ENCODE measurements around the gene MMP14. TPM values are rescaled to one million over a fixed set of nuclear protein-coding genes. Genes with fewer than 3 reads are reported as not detected.
"Not testable (repeated sequence)": the region's sequence is repeated elsewhere in the genome, so short reads cannot be mapped to it uniquely, and the experiment has no call there.

Gene MMP14
- polyA plus RNA-seq, 4 donors: 137 to 349 (median 150) TPM

- no peak for DNase-seq (ENCODE audit: low read depth in 4 of 4, low spot score in 3 of 4)
Measured at GRCh38 chr14:22813145-22813544, 23.2 kb upstream of the MMP14 start.

- no peak for DNase-seq (ENCODE audit: low read depth in 4 of 4, low spot score in 3 of 4)
Measured at GRCh38 chr14:22814373-22814772, 22.0 kb upstream of the MMP14 start.

DNA sequence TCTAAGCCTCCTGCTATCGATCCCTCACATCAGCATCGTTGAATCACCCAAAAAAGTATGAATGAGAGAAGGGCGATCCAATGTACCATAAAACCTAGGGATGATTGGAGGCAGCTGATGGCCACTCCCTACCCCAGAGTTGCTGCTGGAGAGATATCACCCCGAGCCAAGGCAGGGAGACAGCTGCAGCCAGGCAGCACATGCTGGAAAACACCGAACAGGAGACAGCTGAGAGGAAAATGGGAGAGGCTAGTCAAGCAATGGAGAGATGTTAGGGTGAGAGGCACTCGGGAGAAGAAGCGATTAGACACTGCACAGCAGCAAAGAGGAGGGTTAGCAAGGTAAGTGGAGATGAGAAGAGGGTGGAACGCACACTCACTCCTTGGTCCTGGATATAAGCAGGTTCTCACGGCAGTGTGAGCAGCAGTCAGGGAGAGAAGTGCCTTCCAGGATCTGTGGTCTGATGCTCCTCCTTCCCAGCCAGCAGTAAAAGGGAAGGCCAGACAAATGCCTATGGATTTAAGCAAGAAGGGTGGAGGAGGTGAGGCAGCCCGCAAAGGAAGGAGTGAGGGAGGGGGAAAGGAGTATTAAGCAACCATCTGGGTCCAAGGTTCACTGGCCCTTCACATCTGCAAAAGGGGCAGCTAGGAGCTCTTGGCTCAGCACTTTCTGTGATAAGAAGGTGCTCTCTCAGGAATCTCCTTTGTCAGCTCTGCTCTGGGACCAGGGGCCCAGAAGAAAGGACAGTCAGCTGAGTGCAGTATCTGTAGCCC is 21.3 kb upstream of the MMP14 start, which contains the start of gene SLC7A7:
Gene SLC7A7 (minus strand): TSS at position 495 of the 773 bp plus-strand sequence. CDS start 2,037 bp downstream, outside the sequence.
- DNase-seq (ENCODE audit: low read depth in 4 of 4, low spot score in 3 of 4): no peak

DNA sequence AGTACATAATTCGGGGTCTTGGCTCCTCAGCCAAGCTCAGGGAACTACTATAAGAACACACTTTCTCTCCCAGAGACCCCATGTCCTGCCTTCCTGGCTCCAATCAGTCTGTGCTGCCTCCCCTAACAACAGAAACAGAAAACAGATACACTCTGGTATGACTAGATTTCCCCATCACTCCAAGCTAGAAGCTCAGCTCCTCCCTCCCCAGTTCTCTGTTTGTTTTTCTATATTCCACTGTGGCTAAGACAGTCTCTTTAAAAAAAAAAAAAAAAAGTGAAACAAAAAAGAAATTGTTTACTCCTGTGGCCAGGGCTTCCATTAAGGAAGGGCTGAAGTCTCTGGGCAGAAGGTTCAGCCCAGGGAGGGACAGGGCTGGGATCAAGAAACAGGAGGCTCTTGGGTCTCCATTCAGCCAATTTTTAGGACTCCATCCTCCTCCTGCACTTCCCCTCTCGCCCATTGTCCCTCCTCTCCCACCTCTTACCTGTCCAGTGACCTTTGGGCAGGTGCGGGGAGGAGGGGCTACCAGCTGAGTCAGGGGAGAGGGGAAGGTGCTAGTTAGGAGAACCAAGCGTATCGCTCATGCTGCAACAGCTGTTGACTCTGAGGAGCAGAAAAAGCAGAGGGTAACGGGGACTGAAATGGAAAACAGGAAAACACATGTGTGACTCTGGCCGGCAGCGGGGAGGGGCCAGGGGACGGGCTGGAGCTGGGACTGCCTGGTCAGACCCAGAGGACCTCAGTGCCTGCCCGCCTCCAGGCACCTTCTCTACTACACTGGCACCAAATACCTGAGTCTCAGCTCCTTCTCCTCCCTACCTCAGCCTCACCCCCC is 17.0 kb upstream of the MMP14 start:
- DNase-seq (ENCODE audit: low read depth in 4 of 4, low spot score in 3 of 4): no peak

DNA sequence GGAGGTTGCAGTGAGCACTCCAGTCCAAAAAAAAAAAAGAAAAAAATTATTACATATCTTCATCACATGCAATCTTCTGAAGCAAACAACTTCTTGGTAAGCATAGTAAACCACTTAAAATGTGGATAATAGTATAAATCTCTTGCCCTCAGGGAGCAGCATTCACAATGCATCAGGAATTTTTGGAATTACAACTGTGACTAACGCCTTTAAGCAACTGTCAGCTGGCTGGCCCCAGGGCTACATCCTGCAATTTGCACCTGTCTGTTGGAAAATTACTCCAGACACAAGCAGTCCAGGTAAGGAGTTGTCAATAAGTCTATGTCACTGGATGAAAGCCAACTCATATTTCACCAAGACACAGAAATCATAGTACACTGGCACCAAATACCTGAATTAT is 15.7 kb upstream of the MMP14 start:
- no peak for DNase-seq (ENCODE audit: low read depth in 4 of 4, low spot score in 3 of 4)

DNA sequence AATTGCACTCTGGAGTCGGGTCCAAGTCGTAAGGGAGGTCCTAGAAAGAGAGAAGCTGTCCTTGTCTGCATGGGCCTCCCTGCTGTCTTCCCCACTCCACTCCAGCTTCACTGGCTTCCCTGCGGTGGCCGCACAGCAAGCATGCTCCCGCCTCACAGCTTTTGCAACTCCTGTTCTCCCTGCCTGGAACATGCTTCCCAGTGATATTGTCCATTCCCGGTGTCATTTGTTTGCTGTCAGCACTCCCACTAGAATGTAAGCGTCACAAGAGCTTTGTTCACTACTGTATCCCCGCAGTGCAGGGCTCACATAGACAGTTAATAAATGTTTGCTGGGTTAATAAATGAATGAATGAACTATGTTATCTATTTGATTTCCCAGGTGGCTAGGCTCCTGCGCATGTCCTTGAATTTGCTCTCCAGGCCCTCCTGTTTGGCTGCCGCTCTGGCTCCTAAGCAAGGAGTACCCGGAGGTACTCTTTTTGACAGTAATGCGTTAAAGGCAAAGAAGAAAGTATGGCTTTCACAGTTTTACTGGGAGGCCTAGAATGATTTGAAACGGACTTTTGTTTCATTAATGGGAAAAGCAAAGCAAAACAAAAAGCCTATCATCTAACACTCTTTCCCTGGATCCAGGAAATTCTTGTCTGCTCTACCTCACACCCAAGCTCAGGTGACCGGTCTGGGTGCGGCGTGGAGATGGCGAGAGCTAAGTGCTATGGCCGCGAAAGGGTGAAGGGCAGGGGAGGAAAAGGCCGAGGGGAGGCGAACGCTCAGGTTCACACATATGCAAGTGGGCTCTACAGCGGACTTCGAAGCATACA is 15.0 kb upstream of the MMP14 start:
- no peak for DNase-seq (ENCODE audit: low read depth in 4 of 4, low spot score in 3 of 4)

- DNase-seq (ENCODE audit: low read depth in 4 of 4, low spot score in 3 of 4): no peak
Measured at GRCh38 chr14:22822016-22822570, 14.3 kb upstream of the MMP14 start.

- peak in 2 of 4 donors; percentile 71 to 78 for DNase-seq (ENCODE audit: low read depth in 4 of 4, low spot score in 3 of 4)
Measured at GRCh38 chr14:22822571-22823098, 13.8 kb upstream of the MMP14 start.

- DNase-seq (ENCODE audit: low read depth in 4 of 4, low spot score in 3 of 4): no peak
Measured at GRCh38 chr14:22824711-22825359, 11.6 kb upstream of the MMP14 start.

- not testable (repeated sequence) for DNase-seq (ENCODE audit: low read depth in 4 of 4, low spot score in 3 of 4)
Measured at GRCh38 chr14:22829076-22829660, 7.2 kb upstream of the MMP14 start.

- peak in 2 of 4 donors; percentile 85 to 87 for DNase-seq (ENCODE audit: low read depth in 4 of 4, low spot score in 3 of 4)
Measured at GRCh38 chr14:22829661-22830442, 6.5 kb upstream of the MMP14 start, which contains the start of gene MRPL52. TSS of gene MRPL52 (plus strand) at chr14:22829887. CDS start at chr14:22829913, 26 bp downstream.

GRCh38 chr14:22830443-22831010 is 5.9 kb upstream of the MMP14 start:
- DNase-seq (ENCODE audit: low read depth in 4 of 4, low spot score in 3 of 4): no peak

GRCh38 chr14:22835505-22835904 is 880 bp upstream of the MMP14 start:
- no peak for DNase-seq (ENCODE audit: low read depth in 4 of 4, low spot score in 3 of 4)

DNA sequence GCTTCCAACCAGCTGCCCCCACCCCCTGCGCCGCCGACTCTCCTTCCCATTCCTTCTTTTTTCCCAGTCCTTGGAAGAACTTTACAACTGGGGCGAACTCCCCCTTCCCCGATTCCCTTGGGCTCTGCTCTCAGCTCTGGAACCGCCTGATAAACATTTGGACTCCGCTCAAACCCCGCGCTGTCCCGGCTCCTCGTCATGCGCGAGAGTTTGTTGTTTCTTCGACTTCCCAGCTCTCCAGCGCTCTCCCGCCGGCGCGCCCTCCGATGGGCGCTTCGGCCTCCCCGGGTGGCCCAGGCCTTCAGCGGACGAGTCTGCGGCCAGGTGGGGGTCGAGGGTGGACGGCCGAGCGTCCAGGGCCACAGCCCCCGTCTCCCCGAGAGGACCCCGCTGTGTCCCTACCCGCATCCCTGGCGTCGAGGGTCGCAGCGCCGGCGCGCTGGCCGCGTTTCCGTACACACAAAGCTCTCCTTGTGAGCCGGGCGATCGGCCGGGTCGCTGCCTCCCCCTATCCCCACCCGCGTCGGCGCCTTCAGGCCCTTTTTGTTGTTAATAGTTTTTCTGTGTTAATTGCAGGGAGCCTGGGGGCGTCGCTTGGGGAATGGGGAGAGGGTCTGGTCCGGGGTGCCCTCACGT is 847 bp downstream of the MMP14 start:
- no peak for DNase-seq (ENCODE audit: low read depth in 4 of 4, low spot score in 3 of 4)

GRCh38 chr14:22837750-22838538 is 1.6 kb downstream of the MMP14 start:
- no peak for DNase-seq (ENCODE audit: low read depth in 4 of 4, low spot score in 3 of 4)

DNA sequence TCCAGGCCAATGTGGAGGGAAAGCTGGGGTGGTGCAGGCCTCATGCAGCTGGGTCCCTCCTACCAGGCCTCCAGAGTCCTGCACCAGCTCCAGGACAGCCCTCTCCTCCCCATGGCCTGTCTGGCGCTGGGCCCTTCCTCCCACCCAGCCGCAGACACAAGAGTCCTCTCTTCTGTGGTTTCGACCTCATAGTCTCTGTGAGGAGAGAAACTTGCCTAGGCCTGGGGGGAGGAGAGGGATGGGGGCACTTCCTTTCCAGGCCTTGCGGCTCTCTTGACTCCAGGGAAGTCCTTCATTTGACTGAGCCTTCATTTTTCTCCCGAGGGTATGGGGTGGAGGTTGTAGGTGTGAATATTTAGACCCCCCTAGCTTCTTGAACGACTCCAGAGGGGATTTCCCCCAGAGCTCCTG is 2.3 kb downstream of the MMP14 start:
- DNase-seq (ENCODE audit: low read depth in 4 of 4, low spot score in 3 of 4): no peak
